GM04504 (cell line): ENCODE results near the gene SYT17.

Experiments
- DNase-seq: peaks from one replicate; pipeline ENCODE4 v3.0.0-alpha.2; 2012; ENCODE audit warnings: low read depth

The SYT17 gene

GRCh38 chr16:19218581-19218980 lies 50.5 kb downstream of the SYT17 start:
- no peak for DNase-seq

- DNase-seq = no peak
Observed at GRCh38 chr16:19219836-19220235, 51.8 kb downstream of the SYT17 start.

DNA sequence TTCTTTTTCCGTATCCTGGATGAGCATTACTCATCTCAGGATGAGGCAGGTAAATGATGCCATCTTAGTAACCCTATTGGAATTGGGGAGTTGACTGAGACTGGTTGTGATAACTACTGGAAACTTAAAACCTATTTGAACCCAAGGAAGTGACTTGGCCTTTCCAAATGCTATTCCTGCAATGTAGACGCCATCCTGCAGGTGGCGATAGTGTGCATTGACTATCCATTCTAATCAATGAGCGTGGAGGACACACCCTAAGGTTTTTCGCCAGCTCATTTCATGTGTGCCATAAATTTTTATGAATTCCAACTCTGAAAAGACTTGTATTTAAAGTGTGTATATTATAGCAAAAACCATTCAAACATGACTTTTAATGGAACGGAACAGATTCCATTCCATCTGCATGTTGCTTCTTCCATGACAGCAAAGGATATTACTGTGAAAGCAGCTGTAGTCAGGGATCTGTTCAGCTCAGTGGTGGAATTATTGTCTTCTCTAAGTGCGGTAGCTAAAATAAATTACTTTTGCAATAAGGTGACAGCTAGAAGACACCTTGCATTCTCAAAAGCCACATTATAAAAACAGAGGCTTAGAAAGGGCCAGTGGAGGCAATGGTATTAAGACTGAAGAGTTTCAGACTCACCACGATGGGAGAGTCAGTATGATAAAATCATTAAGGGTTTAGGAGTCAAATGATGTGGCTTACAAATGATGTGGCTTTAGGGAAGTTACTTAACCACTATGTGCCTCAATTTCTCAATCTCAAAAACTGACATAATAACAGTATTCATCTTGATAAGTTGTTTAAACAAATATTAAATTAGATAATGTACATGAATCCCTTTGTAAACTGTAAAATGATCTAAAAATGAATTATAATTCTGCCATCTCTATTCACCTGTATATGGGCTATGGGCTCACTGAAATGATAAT lies 55.5 kb downstream of the SYT17 start:
- DNase-seq = no peak

DNA sequence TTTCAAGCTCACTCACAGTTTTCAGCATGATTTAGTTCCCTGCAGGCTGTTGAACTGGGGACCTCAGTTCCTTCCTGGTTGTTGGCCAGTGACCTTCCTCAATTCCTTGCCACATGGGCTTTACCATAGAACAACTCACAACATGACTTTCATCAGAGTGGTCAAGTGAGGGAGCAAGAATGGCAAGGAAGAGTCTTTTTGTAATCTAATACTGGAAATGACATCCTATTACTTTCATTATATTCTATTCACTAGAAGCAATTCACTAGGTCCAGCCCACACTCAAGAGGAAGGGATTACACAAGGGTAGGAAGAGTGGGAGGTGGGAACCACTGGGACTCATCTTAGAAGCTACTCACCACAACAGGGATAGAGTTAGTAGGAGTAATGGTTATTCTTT lies 57.6 kb downstream of the SYT17 start:
- no peak for DNase-seq

DNA sequence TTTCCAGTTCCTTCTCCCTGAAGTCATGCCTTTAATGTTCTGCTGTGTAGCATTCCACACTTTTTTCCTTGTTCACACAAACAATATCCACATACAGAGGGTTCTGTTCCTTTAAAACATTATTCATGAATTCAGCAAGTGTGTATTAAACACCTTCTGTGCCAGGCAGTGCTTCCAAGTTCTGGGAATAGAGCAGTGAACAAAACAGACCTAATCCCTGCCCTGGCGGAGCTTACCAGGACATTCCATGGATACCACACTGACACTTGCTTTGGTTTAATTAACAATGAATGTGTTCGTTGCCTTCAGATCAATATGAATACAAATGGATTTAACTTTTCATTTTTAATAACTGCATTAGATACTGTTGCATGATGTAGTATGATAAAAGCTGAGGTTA lies 59.6 kb downstream of the SYT17 start:
- no peak for DNase-seq

- DNase-seq = no peak
Observed at GRCh38 chr16:19228052-19228451, 60.0 kb downstream of the SYT17 start.

DNA sequence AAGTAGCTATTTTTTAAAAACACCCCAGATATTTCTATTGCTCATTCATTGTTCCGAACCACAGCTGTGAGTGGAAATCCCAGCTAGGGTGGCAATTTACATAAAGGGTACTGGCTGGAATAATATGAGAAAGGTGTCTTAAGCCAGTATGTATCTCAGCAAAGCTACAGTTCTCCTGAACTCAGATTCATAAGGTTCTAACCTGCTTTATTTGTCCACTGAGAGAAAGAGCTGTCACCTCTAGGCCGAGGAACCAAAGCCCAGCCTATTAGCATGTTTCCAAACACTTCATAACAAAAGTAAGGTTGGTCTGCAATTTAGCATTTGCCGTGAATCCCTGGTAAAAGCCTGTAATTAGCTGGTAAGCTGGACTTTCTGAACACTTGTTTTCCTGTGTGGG lies 60.5 kb downstream of the SYT17 start:
- DNase-seq = no peak

- DNase-seq = no peak
Observed at GRCh38 chr16:19230575-19230974, 62.5 kb downstream of the SYT17 start.

DNA sequence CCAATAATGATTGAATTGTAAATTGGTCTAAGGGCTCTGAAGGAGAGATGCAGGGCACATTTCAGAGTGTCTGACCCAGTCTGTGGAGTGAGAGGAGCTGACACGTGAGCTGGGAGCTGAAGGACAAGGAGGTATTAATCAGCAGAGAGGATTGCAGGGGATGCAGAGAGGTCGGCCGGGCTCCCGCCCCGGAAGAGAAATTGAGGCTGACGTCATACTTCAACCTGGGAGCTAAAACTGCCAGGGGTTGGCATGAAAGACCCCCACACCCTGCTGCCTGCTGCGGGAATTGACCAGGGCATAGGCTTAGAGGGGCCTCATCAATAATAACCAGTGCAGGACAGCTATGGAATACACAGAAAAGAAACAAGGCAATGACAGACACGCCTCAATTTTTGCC lies 63.8 kb downstream of the SYT17 start:
- DNase-seq = no peak

GRCh38 chr16:19232988-19233387 lies 64.9 kb downstream of the SYT17 start:
- no peak for DNase-seq

GRCh38 chr16:19235478-19235877 lies 67.4 kb downstream of the SYT17 start:
- DNase-seq = no peak

DNA sequence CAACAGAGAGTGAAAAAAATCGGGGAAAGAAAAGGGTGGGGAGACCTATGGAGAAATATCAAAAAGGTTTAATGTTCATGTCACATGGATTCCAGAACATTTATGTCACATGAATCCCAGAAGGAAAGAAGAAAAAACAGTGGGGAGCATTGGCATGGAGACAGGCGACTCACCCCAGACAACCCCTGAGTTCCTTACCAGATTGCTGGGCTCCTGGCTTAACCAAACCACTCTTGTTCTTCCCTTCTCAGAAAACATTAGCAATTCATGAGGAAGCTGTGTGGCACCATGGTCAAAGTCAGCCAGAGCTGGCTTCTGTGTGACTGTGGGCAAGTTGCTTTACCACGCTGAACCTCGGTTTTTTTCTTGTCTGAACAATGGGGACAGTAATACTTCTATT lies 67.8 kb downstream of the SYT17 start:
- DNase-seq = no peak

DNA sequence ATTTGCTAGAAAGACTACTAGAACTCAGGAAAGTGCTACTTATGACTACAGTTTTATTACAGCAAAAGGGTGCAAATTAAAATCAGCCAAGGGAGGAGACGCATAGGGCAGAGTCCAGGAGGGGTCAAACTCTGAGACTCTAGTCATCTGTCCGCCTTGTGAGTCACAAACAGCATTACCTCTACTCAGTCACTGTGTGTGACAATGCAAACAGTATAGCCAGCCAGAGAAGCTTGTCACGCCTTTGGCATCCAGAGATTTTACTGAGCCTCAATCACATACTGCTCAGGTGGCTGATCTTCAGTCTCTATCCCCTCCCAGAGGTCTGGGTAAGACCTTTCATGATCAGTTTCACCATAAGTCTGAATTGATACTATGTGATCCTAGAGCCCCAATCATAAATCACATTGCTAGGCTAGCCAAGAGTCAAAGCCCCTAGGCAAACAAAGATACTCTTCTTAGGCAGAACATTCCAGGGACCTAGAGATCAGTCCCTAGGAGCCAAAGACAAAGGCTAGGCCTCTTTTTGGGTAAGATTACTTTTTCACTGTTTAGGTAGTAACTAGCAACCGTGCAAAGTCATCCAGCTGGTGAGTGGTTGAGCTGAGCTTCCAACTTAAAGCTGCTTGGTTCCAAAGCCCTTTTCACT lies 68.6 kb downstream of the SYT17 start:
- no peak for DNase-seq

DNA sequence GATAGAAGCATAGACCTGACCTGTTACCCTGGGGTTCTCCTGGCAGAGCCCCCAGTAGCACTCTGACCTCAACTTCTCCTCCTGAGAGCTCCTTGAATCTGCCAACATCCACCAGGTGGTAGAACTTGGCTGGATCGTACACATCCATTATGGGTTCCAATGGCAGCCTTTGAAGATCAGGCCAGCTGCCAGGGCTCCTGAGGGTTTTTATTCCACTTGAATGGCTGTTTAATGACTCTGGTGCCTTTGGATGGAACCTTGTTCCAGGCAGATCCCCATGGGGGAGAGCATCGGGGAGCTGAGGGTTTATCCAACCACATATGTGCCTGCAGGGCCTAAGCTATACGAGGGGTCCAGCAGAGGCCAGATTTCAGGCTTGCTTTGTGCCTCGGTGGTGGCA lies 70.4 kb downstream of the SYT17 start:
- DNase-seq = no peak

GRCh38 chr16:19239511-19240155 lies 71.6 kb downstream of the SYT17 start:
- DNase-seq = no peak

DNA sequence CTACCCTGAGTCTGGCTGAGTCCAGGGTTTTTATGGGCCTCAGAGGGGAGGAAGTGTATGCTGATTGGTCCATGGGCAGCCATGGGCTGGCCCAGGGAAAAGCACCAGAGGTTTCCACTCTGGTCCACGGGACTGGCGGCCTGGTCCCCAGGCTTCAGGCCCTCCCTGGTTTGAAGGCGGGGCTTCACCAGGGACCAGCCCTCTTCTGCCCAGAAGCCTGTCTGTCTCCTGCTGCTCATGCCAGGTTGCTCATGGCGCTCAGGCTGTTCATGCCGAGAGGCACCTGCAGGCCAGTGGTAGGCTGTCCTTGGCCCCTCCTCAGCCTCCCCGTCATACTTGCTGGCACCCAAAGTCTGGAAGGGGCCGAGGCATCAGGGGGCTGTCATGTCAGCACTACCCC lies 72.5 kb downstream of the SYT17 start:
- no peak for DNase-seq

DNA sequence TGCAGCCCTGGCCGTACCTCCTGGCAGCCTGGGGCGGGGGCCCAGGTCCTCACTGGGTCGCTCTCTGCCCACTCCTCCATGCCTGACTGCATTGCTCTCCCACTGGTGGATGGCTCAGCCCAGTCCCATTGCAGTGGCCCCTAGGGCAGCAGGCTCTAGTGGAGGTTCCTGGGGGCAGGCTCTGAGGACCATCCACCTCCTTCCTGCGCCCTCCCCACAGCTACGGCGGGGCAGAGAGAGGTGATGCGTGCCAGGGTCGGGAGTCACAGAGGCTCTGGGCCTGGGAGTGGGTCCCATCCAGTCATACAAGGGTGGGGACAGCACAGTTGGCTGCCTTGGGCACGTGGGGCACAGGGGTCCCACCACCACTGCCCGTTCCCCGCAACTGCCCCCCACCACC lies 73.5 kb downstream of the SYT17 start:
- DNase-seq = no peak

- no peak for DNase-seq
Observed at GRCh38 chr16:19242186-19242585, 74.1 kb downstream of the SYT17 start.

DNA sequence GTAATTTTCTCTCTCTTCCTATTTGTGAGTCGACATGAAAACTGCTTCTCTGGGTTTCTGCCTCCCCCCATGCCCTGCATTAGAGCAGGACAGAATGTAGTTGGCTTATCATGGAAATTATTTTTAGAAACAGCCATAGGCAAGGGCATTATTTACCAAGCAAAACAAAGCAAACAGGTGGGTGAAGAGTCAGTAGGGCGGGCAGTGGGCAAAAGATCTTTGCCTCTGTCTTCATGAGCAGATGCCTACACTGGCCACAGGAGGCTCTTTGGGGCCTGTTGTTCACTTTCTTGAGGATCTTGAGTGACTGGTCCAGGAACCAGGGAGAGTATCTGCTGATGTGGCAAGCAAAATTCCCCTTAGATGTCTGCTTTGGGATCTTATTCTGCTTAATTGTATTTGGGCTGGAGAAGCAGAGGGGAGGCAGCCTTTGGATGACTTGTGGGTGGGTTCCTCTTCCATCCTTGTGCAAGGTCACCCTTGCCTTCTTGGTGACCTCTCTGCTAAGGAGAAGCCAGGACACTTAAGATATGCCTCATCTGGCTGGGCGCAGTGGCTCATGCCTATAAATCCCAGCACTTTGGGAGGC lies 75.0 kb downstream of the SYT17 start:
- DNase-seq = no peak

DNA sequence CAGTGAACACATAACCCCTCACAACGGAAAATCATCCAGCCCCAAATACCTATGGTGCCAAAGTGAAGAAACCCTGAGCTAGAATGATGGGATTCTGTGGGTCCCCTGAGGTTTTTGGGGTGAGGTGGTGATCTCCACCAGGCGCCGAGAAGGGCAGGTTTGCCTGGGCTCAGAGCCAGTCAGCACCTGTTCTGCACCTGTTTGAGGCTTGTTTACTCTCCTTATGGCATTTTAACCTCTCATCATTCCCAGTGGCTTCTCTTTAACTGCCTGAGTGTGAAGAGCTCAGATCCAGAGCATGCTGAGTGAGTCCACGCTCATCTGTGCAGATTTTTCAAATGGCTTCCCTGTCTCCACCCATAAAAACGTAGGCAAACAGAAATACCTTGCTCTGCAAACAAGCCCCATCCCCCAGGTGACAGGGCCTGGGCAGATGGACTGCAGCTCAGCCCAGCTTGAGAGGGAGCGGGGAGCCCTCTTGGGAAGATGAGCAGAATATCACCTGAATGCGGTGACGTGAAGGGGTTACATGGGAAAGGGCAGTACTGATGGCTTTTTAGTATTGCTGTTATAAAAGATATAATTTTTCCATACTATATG lies 77.4 kb downstream of the SYT17 start:
- no peak for DNase-seq

- no peak for DNase-seq
Observed at GRCh38 chr16:19252904-19253303, 84.9 kb downstream of the SYT17 start.

DNA sequence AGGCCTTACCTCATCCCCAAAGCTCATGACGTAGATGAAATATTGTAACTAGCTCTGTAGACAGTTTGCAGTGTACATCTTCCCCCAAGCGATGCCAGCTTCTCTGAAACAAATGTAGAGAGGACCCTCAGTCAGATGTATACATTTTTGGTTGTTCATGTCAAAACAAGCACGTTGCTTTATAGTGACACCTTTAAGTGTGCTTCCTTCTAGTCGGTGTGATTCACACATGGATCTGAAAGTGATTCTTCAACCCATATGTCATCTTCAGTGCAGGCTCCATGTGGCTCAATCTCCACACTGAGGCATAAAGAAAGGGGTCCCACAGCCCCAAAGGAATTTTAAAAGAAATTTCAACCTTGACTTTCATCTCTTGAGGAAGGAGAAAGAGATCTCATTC lies 86.6 kb downstream of the SYT17 start:
- DNase-seq = no peak
